ENCODE data around the gene ATP9B.

Gene ATP9B

GRCh38 chr18:79217979-79218604 is 148.9 kb downstream of the ATP9B start:
- Histone ChIP-seq H3K36me3 (peaks cover 4 to 52% (median 29%) of the 10 kb centered on the region in 11 experiments; a peak in 19 of 22 replicates), H3K9me3 (replicated peaks in 1 of 11) (no peaks in the 10 kb centered on the region), H3K9ac (no peak overlapping the region), H3K27ac (peak overlapping the region in 1 of 11 experiments; percentile 41; a peak in 1 of 22 replicates), H3K4me3 (no peak overlapping the region), H3K27me3 (no peaks in the 10 kb centered on the region), H4K20me1 (peaks cover 0 to 4% (median 0%) of the 10 kb centered on the region in 11 experiments; a peak in 2 of 22 replicates), H3K4me2 (peak overlapping the region in 3 of 11 experiments; percentile 43 to 70 (median 61); a peak in 5 of 22 replicates), H3K4me1 (peaks cover 4 to 27% (median 12%) of the 10 kb centered on the region in 10 experiments; a peak in 18 of 20 replicates)
- no peak for TF ChIP-seq Cebpa-rat (IDR thresholded peaks at IDR 0.05)

GRCh38 chr18:79218605-79219190 is 149.5 kb downstream of the ATP9B start:
- 0 out of 22 replicates have a peak overlapping the region, but pooled peaks of 1 of the 11 experiments have one; percentile 11 for H3K9ac ChIP-seq
- TF ChIP-seq Cebpa-rat (IDR thresholded peaks at IDR 0.05), result no peak
- H4K20me1 ChIP-seq, result peaks cover 0 to 4% (median 0%) of the 10 kb centered on the region in 11 experiments; a peak in 2 of 22 replicates
- peak overlapping the region in 3 of 11 experiments; percentile 43 to 70 (median 61); a peak in 6 of 22 replicates for H3K4me2 ChIP-seq
- peak overlapping the region in 2 of 11 experiments; percentile 20 to 41; a peak in 2 of 22 replicates for H3K27ac ChIP-seq
- peaks cover 4 to 52% (median 29%) of the 10 kb centered on the region in 11 experiments; a peak in 19 of 22 replicates for H3K36me3 ChIP-seq
- H3K27me3 ChIP-seq, result no peaks in the 10 kb centered on the region
- peaks cover 10 to 27% (median 17%) of the 10 kb centered on the region in 10 experiments; a peak in 19 of 20 replicates for H3K4me1 ChIP-seq
- no peaks in the 10 kb centered on the region for H3K9me3 ChIP-seq (replicated peaks in 1 of 11)
- H3K4me3 ChIP-seq, result no peak overlapping the region

- H3K4me2 ChIP-seq, result no peak overlapping the region
- H3K36me3 ChIP-seq, result peaks cover 4 to 68% (median 30%) of the 10 kb centered on the region in 11 experiments; a peak in 20 of 22 replicates
- no peaks in the 10 kb centered on the region for H3K27me3 ChIP-seq
- H3K4me1 ChIP-seq, result peaks cover 17 to 32% (median 26%) of the 10 kb centered on the region in 10 experiments
- no peak overlapping the region for H3K27ac ChIP-seq
- H3K9me3 ChIP-seq (replicated peaks in 1 of 11), result no peaks in the 10 kb centered on the region
- no peak overlapping the region for H3K4me3 ChIP-seq
- H4K20me1 ChIP-seq, result peaks cover 0 to 10% (median 0%) of the 10 kb centered on the region in 11 experiments; a peak in 6 of 22 replicates
- no peak for TF ChIP-seq Cebpa-rat (IDR thresholded peaks at IDR 0.05)
- no peak overlapping the region for H3K9ac ChIP-seq
These were observed 151.9 kb downstream of the ATP9B start for GRCh38 chr18:79221136-79221535.

- Histone ChIP-seq H3K27me3 (no peaks in the 10 kb centered on the region), H3K4me1 (peaks cover 17 to 32% (median 22%) of the 10 kb centered on the region in 10 experiments), H3K27ac (no peak overlapping the region), H3K9ac (no peak overlapping the region), H3K9me3 (replicated peaks in 1 of 11) (no peaks in the 10 kb centered on the region), H3K4me2 (peak overlapping the region in 4 of 11 experiments; percentile 10 to 72 (median 44); a peak in 7 of 22 replicates), H3K36me3 (peaks cover 0 to 63% (median 25%) of the 10 kb centered on the region in 11 experiments; a peak in 19 of 22 replicates), H4K20me1 (peaks cover 0 to 10% (median 0%) of the 10 kb centered on the region in 11 experiments; a peak in 6 of 22 replicates), H3K4me3 (no peak overlapping the region)
- no peak for TF ChIP-seq Cebpa-rat (IDR thresholded peaks at IDR 0.05)
These were observed 153.6 kb downstream of the ATP9B start for GRCh38 chr18:79222790-79223189.

GRCh38 chr18:79223431-79223830 is 154.2 kb downstream of the ATP9B start:
- H3K27ac ChIP-seq, result no peak overlapping the region
- H4K20me1 ChIP-seq, result peaks cover 0 to 10% (median 0%) of the 10 kb centered on the region in 11 experiments; a peak in 6 of 22 replicates
- no peaks in the 10 kb centered on the region for H3K27me3 ChIP-seq
- no peaks in the 10 kb centered on the region for H3K9me3 ChIP-seq (replicated peaks in 1 of 11)
- no peak overlapping the region for H3K4me3 ChIP-seq
- H3K4me2 ChIP-seq, result peak overlapping the region in 7 of 11 experiments; percentile 38 to 72 (median 52); a peak in 8 of 22 replicates
- H3K4me1 ChIP-seq, result peaks cover 12 to 32% (median 22%) of the 10 kb centered on the region in 10 experiments
- H3K36me3 ChIP-seq, result peaks cover 0 to 63% (median 25%) of the 10 kb centered on the region in 11 experiments; a peak in 16 of 22 replicates
- no peak for TF ChIP-seq Cebpa-rat (IDR thresholded peaks at IDR 0.05)
- H3K9ac ChIP-seq, result no peak overlapping the region

GRCh38 chr18:79224381-79224780 is 155.2 kb downstream of the ATP9B start:
- H3K4me3 ChIP-seq, result no peak overlapping the region
- peaks cover 3 to 32% (median 22%) of the 10 kb centered on the region in 10 experiments; a peak in 18 of 20 replicates for H3K4me1 ChIP-seq
- no peak for TF ChIP-seq Cebpa-rat (IDR thresholded peaks at IDR 0.05)
- peak overlapping the region in 8 of 11 experiments; percentile 25 to 74 (median 50); a peak in 15 of 22 replicates for H3K4me2 ChIP-seq
- no peak overlapping the region for H3K9ac ChIP-seq
- H3K27ac ChIP-seq, result no peak overlapping the region
- peaks cover 0 to 73% (median 30%) of the 10 kb centered on the region in 11 experiments; a peak in 16 of 22 replicates for H3K36me3 ChIP-seq
- H4K20me1 ChIP-seq, result peaks cover 0 to 10% (median 0%) of the 10 kb centered on the region in 11 experiments; a peak in 6 of 22 replicates
- no peaks in the 10 kb centered on the region for H3K27me3 ChIP-seq
- no peaks in the 10 kb centered on the region for H3K9me3 ChIP-seq (replicated peaks in 1 of 11)

GRCh38 chr18:79227621-79228020 is 158.4 kb downstream of the ATP9B start:
- H3K36me3 ChIP-seq, result peaks cover 0 to 54% (median 9%) of the 10 kb centered on the region in 11 experiments; a peak in 13 of 22 replicates

GRCh38 chr18:79229431-79229830 is 160.2 kb downstream of the ATP9B start:
- H3K27ac ChIP-seq, result no peak overlapping the region
- H3K27me3 ChIP-seq, result no peaks in the 10 kb centered on the region
- peaks cover 0 to 50% (median 9%) of the 10 kb centered on the region in 11 experiments; a peak in 13 of 22 replicates for H3K36me3 ChIP-seq
- H3K9me3 ChIP-seq (replicated peaks in 1 of 11), result no peaks in the 10 kb centered on the region
- no peak overlapping the region for H3K4me2 ChIP-seq
- H3K4me3 ChIP-seq, result no peak overlapping the region
- no peak overlapping the region for H3K9ac ChIP-seq
- peaks cover 0 to 5% (median 3%) of the 10 kb centered on the region in 10 experiments; a peak in 12 of 20 replicates for H3K4me1 ChIP-seq
- TF ChIP-seq Cebpa-rat (IDR thresholded peaks at IDR 0.05), result no peak
- peaks cover 0 to 4% (median 0%) of the 10 kb centered on the region in 11 experiments; a peak in 7 of 22 replicates for H4K20me1 ChIP-seq

More at GRCh38 chr18:79227621-79228020, 158.4 kb downstream of the ATP9B start:
- Histone ChIP-seq H3K27ac (no peak overlapping the region), H3K4me3 (no peak overlapping the region), H3K4me2 (no peak overlapping the region), H3K9ac (no peak overlapping the region), H3K9me3 (replicated peaks in 1 of 11) (no peaks in the 10 kb centered on the region), H3K27me3 (no peaks in the 10 kb centered on the region), H4K20me1 (peaks cover 0 to 7% (median 0%) of the 10 kb centered on the region in 11 experiments; a peak in 6 of 22 replicates), H3K4me1 (peaks cover 0 to 23% (median 19%) of the 10 kb centered on the region in 10 experiments; a peak in 13 of 20 replicates)
- no peak for TF ChIP-seq Cebpa-rat (IDR thresholded peaks at IDR 0.05)
